Tibial nerve (tissue), 4 donors: ENCODE results near the gene NKX2-1. TPM values are rescaled to one million over a fixed set of nuclear protein-coding genes. Genes with fewer than 3 reads are reported as not detected.
"Not testable (repeated sequence)": the region's sequence is repeated elsewhere in the genome, so short reads cannot be mapped to it uniquely, and the experiment has no call there.

ENCODE experiments used
- DNase-seq, 2 donors: peaks; one replicate each; pipeline ENCODE4 v3.0.0-alpha.2; 2019; ENCODE audit warnings: low spot score in 2 of 2
- H3K27ac ChIP-seq, 4 donors: fragments of 200-600 bp; sonication (generic) in 3 of 4; one replicate each; pipeline ENCODE4 v1.5.1; 2017 to 2019; ENCODE audit warnings: mild to moderate bottlenecking in 1 of 4
- H3K27me3 ChIP-seq, 2 donors: fragments of 200-600 bp; sonication (generic) in 1 of 2; one replicate each; pipeline versions ENCODE4 v1.5.1 to v1.6.0; 2017 to 2019
- H3K36me3 ChIP-seq, 3 donors: fragments of 200-600 bp; sonication (generic); one replicate each; pipeline ENCODE4 v1.5.1; 2018 to 2019
- H3K4me1 ChIP-seq, 4 donors: fragments of 200-600 bp; sonication (generic) in 3 of 4; one replicate each; pipeline ENCODE4 v1.5.1; 2017 to 2019
- H3K4me3 ChIP-seq, 4 donors: fragments of 200-600 bp; sonication (generic) in 3 of 4; one replicate each; pipeline ENCODE4 v1.5.1; 2017 to 2019; ENCODE audit warnings: mild to moderate bottlenecking in 1 of 4, moderate library complexity in 1 of 4
- H3K9me3 ChIP-seq, 4 donors: fragments of 200-600 bp; sonication (generic) in 3 of 4; one replicate each; pipeline ENCODE4 v1.5.1; 2017 to 2019
- EP300 ChIP-seq, 2 donors: sonication (generic); formaldehyde crosslinking; IDR thresholded peaks; one replicate each; pipeline ENCODE4 v1.6.1; 2017; ENCODE audit warnings: antibody characterized with exemption in 2 of 2, mild to moderate bottlenecking in 1 of 2
- POLR2A ChIP-seq, 2 donors: fragments of 450-650 bp; IDR thresholded peaks; one replicate each; pipeline ENCODE4 v1.6.1; 2017; ENCODE audit warnings: antibody characterized with exemption in 2 of 2, mild to moderate bottlenecking in 2 of 2, moderate library complexity in 2 of 2
- WGBS, 2 donors: methylation state at CpG; one replicate each; pipeline ENCODE4 v1.1.5; 2018; 5-methylcytosine and 5-hydroxymethylcytosine counted together
- total RNA-seq, 4 donors: library from RNA; depleted of rRNA; stranded (reverse); fragments of >200 nt; gene quantifications; one replicate each; pipeline ENCODE4 v1.1.0, GENCODE V29; 2016
- TF ChIP-seq, protein P1 (sequence below), 5 experiments: fragments of 200-600 bp in 3 of 5; fragments of 450-650 bp in 2 of 5; sonication (generic) in 3 of 5; IDR thresholded peaks; one replicate each; pipeline ENCODE4 v1.5.1; 2016 to 2019; ENCODE audit warnings: antibody characterized with exemption in 5 of 5, mild to moderate bottlenecking in 3 of 5, moderate library complexity in 2 of 5

NKX2-1 gene
- total RNA-seq, 4 donors from 2014 or later, result not detected

DNA sequence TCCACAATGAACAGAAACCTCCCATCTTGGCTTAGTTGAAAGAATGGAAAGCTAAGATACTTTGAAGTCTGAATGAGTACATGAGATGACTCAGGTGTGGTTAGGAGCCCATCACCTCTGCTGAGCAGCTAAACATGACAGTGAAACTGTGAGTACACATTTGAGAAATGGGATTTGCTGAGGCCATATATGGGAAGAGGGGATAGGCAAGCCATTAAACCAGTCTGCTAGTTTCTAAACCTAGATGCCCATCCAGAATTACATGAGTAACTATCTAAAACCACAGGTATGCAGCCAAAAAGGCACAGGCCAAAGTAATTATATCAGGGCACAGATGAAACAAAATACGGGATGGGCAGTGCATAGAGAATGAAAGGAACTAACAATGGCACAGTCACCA, 41.2 kb downstream of the NKX2-1 start:
- H3K27me3 ChIP-seq, result no peaks in the 10 kb centered on the region
- no peak for DNase-seq
- no peaks in the 10 kb centered on the region for H3K36me3 ChIP-seq
- no peaks in the 10 kb centered on the region for H3K4me1 ChIP-seq
- no peak overlapping the region for H3K27ac ChIP-seq
- no peaks in the 10 kb centered on the region for H3K9me3 ChIP-seq
- TF ChIP-seq EP300 (IDR thresholded peaks at IDR 0.05) (no peak), POLR2A (IDR thresholded peaks at IDR 0.05) (no peak)
- TF ChIP-seq, protein P1, sequence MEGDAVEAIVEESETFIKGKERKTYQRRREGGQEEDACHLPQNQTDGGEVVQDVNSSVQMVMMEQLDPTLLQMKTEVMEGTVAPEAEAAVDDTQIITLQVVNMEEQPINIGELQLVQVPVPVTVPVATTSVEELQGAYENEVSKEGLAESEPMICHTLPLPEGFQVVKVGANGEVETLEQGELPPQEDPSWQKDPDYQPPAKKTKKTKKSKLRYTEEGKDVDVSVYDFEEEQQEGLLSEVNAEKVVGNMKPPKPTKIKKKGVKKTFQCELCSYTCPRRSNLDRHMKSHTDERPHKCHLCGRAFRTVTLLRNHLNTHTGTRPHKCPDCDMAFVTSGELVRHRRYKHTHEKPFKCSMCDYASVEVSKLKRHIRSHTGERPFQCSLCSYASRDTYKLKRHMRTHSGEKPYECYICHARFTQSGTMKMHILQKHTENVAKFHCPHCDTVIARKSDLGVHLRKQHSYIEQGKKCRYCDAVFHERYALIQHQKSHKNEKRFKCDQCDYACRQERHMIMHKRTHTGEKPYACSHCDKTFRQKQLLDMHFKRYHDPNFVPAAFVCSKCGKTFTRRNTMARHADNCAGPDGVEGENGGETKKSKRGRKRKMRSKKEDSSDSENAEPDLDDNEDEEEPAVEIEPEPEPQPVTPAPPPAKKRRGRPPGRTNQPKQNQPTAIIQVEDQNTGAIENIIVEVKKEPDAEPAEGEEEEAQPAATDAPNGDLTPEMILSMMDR (IDR thresholded peaks at IDR 0.05), result no peak
- H3K4me3 ChIP-seq, result no peak overlapping the region
- 0% methylated on average over 1 of the region's 1 CpG for WGBS, 2 donors

DNA sequence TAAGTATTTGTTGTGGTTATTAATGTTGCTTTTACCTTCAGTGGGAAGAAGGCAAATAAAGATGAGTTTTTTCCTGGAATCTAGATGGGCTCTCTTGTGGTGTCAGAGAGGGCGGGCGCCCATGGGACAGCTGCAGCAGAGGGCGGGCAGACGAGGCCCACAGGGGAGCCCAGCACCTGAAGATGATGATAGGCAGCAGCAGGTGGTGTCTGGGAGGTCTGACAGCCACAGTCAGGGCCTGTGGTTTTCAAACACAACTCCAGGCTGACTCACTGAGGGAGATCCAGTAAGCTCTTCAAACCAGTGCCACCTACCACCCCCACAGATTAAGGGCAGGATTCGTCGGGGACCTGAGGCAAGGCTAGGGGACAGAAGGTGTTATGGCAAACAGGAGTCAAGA, 42.8 kb downstream of the NKX2-1 start:
- Histone ChIP-seq H3K4me1 (no peaks in the 10 kb centered on the region), H3K9me3 (no peaks in the 10 kb centered on the region), H3K27ac (no peak overlapping the region), H3K4me3 (no peak overlapping the region), H3K36me3 (no peaks in the 10 kb centered on the region), H3K27me3 (no peaks in the 10 kb centered on the region)
- TF ChIP-seq EP300 (IDR thresholded peaks at IDR 0.05), result no peak
- TF ChIP-seq POLR2A (IDR thresholded peaks at IDR 0.05), result no peak
- TF ChIP-seq, protein P1 (IDR thresholded peaks at IDR 0.05), result no peak
- DNase-seq, result no peak
- WGBS, 2 donors, result 75 to 77% methylated on average over 6 of the region's 6 CpGs

DNA sequence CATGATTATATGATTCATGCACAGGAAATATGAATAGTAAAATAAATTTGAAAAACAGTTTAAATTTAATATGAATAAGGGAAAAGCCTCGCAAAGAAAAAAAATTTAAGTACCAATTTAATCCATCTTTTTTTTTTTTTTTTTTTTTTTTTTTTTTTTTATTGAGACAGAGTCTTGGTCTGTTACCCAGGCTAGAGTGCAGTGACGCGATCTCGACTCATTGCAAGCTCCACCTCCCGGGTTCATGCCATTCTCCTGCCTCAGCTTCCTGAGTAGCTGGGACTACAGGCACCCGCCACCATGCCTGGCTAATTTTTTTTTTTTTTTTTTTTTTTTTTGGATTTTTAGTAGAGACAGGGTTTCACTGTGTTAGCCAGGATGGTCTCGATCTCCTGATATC, 44.0 kb downstream of the NKX2-1 start:
- H3K36me3 ChIP-seq, H3K27me3 ChIP-seq, H3K4me1 ChIP-seq, DNase-seq, H3K4me3 ChIP-seq, H3K27ac ChIP-seq, H3K9me3 ChIP-seq: not testable (repeated sequence)
- WGBS, 2 donors, result 89 to 93% methylated on average over 7 of the region's 7 CpGs

DNA sequence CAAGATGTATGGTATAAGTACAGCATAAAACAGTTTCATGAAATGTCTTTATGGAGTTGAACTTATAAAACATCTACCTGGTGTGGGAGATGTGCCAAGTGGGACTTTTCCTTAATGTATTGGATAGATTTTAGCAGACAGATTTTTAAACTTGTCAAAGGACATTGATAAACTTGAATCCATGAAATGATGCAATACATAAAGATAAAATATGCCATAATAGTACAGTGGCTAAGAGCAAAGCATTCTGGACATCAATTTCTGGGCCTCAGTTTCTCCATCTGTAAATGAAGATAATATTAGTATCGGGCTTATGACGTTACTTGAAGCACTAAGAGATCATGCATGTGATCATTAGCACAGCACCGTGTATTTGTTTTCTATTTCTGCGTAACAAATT, 45.4 kb downstream of the NKX2-1 start:
- WGBS, 2 donors, result 67 to 68% methylated on average over 4 of the region's 4 CpGs
- H3K9me3 ChIP-seq, result no peaks in the 10 kb centered on the region
- H3K36me3 ChIP-seq, result no peaks in the 10 kb centered on the region
- TF ChIP-seq, protein P1 (IDR thresholded peaks at IDR 0.05), result no peak
- TF ChIP-seq POLR2A (IDR thresholded peaks at IDR 0.05), result no peak
- no peak for TF ChIP-seq EP300 (IDR thresholded peaks at IDR 0.05)
- no peaks in the 10 kb centered on the region for H3K27me3 ChIP-seq
- no peak overlapping the region for H3K27ac ChIP-seq
- no peaks in the 10 kb centered on the region for H3K4me1 ChIP-seq
- no peak for DNase-seq
- no peak overlapping the region for H3K4me3 ChIP-seq

DNA sequence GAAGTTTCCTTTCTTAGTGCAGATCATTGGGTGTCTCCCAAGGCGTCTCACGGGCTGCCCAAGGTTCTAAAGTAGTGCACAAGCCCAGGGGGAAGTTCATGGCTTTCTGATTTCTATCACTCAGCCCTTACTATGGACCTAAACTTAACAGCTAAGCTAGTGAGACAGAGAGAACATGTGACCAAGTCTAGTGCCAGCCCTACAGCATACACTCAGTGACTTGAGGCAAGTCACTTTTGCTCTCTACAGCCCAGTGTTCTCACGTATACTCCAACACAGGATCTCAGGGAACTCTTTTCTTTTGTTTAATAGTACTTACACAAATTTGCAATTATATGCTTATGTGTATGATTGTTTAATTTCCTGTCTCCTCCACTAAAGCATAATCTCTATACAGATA, 48.6 kb downstream of the NKX2-1 start:
- Histone ChIP-seq H3K4me3 (no peak overlapping the region), H3K4me1 (no peaks in the 10 kb centered on the region), H3K9me3 (no peaks in the 10 kb centered on the region), H3K27ac (no peak overlapping the region), H3K27me3 (no peaks in the 10 kb centered on the region), H3K36me3 (no peaks in the 10 kb centered on the region)
- DNase-seq, result no peak
- TF ChIP-seq POLR2A (IDR thresholded peaks at IDR 0.05) (no peak), EP300 (IDR thresholded peaks at IDR 0.05) (no peak)
- TF ChIP-seq, protein P1 (IDR thresholded peaks at IDR 0.05), result no peak
- WGBS, 2 donors, result 81% methylated on average over 3 of the region's 3 CpGs

DNA sequence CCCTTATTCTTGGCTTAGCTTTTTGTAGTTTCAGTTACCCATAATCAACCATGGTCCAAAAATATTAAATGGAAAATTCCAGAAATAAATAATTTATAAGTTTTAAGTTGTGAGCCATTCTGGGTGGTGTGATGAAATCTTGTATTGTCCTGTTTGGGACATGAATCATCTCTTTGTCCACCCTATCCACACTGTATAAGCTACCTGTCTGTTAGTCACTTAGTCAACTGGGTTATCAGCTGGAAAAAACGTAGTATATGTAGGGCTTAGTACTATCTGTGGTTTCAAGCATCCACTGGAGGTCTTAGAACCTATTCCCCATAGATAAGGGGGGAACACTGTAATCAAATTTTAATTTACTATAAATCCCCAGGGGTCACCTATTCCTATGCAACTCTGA, 52.7 kb downstream of the NKX2-1 start:
- H3K9me3 ChIP-seq, result no peaks in the 10 kb centered on the region
- H3K4me3 ChIP-seq, result no peak overlapping the region

More for the DNA sequence above, 52.7 kb downstream of the NKX2-1 start:
- no peaks in the 10 kb centered on the region for H3K27me3 ChIP-seq
- H3K4me1 ChIP-seq, result no peaks in the 10 kb centered on the region
- no peak for DNase-seq
- H3K36me3 ChIP-seq, result no peaks in the 10 kb centered on the region
- 58 to 77% methylated on average over 1 of the region's 1 CpG for WGBS, 2 donors
- TF ChIP-seq, protein P1 (IDR thresholded peaks at IDR 0.05), result no peak
- TF ChIP-seq EP300 (IDR thresholded peaks at IDR 0.05), result no peak
- TF ChIP-seq POLR2A (IDR thresholded peaks at IDR 0.05), result no peak
- no peak overlapping the region for H3K27ac ChIP-seq
